K562 (cell line): ENCODE data around the gene NAIF1. TPM values are rescaled to one million over a fixed set of nuclear protein-coding genes. Genes with fewer than 3 reads are reported as not detected.

Experiments
- ATF3 ChIP-seq, 2 experiments: fragments of 450-650 bp in 1 of 2; sonication (generic) in 1 of 2; formaldehyde crosslinking in 1 of 2; IDR thresholded peaks in 1 of 2; conservative IDR thresholded peaks in 1 of 2; 2 replicates each; pipeline versions ENCODE4 v1.6.1 to v1.8.1; 2016 to 2023; ENCODE audit warnings: mild to moderate bottlenecking in 2 of 2, moderate library complexity in 2 of 2, inconsistent platforms in 1 of 2, missing genetic modification reagents in 1 of 2
- CCNT2 ChIP-seq: IDR thresholded peaks from 2 replicates; pipeline ENCODE4 v1.6.1; 2011; ENCODE audit warnings: borderline replicate concordance, low read depth, mild to moderate bottlenecking, moderate library complexity, mixed read lengths, low read length; ENCODE audit not compliant: insufficient read length; ENCODE audit errors: extremely low read depth
- CHD1 ChIP-seq: fragments of 200-600 bp; sonication (generic); IDR thresholded peaks from one replicate; pipeline ENCODE4 v1.6.1; 2012; ENCODE audit warnings: mild to moderate bottlenecking, moderate library complexity, low read length, inconsistent platforms
- CREM ChIP-seq: IDR thresholded peaks from 2 replicates; pipeline ENCODE4 v1.6.1; 2014; ENCODE audit warnings: antibody characterized with exemption, low read depth
- CUX1 ChIP-seq: fragments of 200-800 bp; sonication (Bioruptor generic); IDR thresholded peaks from 2 replicates; pipeline ENCODE4 v1.6.1; 2016; ENCODE audit warnings: missing genetic modification characterization, missing compliant biosample characterization
- ERF ChIP-seq: fragments of 450-650 bp; formaldehyde crosslinking; IDR thresholded peaks from 2 replicates; pipeline ENCODE4 v1.4.0; 2020; ENCODE audit warnings: mild to moderate bottlenecking, mixed read lengths
- FOSL1 ChIP-seq: fragments of 200-800 bp; sonication (Bioruptor generic); conservative IDR thresholded peaks from 2 replicates; pipeline ENCODE4 v1.6.1; 2016; ENCODE audit warnings: missing genetic modification characterization, missing compliant biosample characterization
- HDAC2 ChIP-seq: fragments of 450-650 bp; IDR thresholded peaks from 2 replicates; pipeline ENCODE4 v1.6.1; 2016; ENCODE audit warnings: mild to moderate bottlenecking
- JUND ChIP-seq, 2 experiments: IDR thresholded peaks; 2 replicates in 1 of 2; 3 replicates in 1 of 2; pipeline ENCODE4 v1.6.1; 2011; ENCODE audit warnings: borderline replicate concordance in 2 of 2, low read depth in 2 of 2, low read length in 2 of 2, improper control_type of control experiment in 1 of 2, missing biosample characterization in 1 of 2, missing genetic modification characterization in 1 of 2, missing genetic modification reagents in 1 of 2
- TOE1 ChIP-seq, 2 experiments: fragments of 450-650 bp in 1 of 2; sonication (generic) in 1 of 2; formaldehyde crosslinking in 1 of 2; IDR thresholded peaks; 2 replicates each; pipeline versions ENCODE4 v1.7.1 to v1.8.0; 2016 to 2022; ENCODE audit warnings: borderline replicate concordance in 2 of 2, mild to moderate bottlenecking in 2 of 2, antibody characterized with exemption in 1 of 2, inconsistent platforms in 1 of 2, low read depth in 1 of 2, missing genetic modification reagents in 1 of 2, moderate library complexity in 1 of 2
- ZFP36 ChIP-seq: fragments of 150-350 bp; IDR thresholded peaks from 2 replicates; pipeline ENCODE4 v1.6.1; 2018; ENCODE audit warnings: low read length, low read depth; ENCODE audit not compliant: partially characterized antibody
- ZNF184 ChIP-seq: sonication (generic); formaldehyde crosslinking; IDR thresholded peaks from 2 replicates; pipeline ENCODE4 v1.5.0; 2020; ENCODE audit warnings: missing genetic modification reagents
- ZNF584 ChIP-seq: fragments of 200-800 bp; sonication (Bioruptor generic); IDR thresholded peaks from 2 replicates; pipeline ENCODE4 v1.6.1; 2016; ENCODE audit warnings: low read depth, mild to moderate bottlenecking, missing genetic modification characterization, missing compliant biosample characterization
- ZSCAN32 ChIP-seq: fragments of 450-650 bp; formaldehyde crosslinking; IDR thresholded peaks from 2 replicates; pipeline ENCODE4 v1.4.0; 2020; ENCODE audit warnings: mild to moderate bottlenecking, moderate library complexity
- polyA plus RNA-seq, 8 experiments: library from polyadenylated mRNA; depleted of rRNA in 4 of 8; stranded (reverse) in 5 of 8; unstranded in 3 of 8; fragments of >200 nt; fragmentation: Nextera tagmentation in 2 of 8; fragmentation: Illumina TruSeq in 1 of 8; extraction: Ambion mirVana in 2 of 8; extraction: Trizol in 1 of 8; gene quantifications; 2 replicates each; pipeline versions ENCODE4 v1.2.1 to v1.2.3, GENCODE V29; 2011 to 2014; ENCODE audit warnings: inconsistent platforms in 1 of 8, missing spikeins in 1 of 8
- total RNA-seq, 7 experiments: library from RNA; depleted of rRNA in 6 of 7; stranded (reverse); fragments of >200 nt in 6 of 7; fragmentation: Illumina TruSeq in 2 of 7; extraction: Trizol in 2 of 7; gene quantifications; 2 replicates each; pipeline versions ENCODE4 v1.2.1 to v1.2.3, GENCODE V29; 2011 to 2021; ENCODE audit warnings: low replicate concordance in 1 of 7

NAIF1 gene
- total and polyA plus RNA-seq, 9 of the 15 experiments (the other 6 are each of a cell fraction or from before 2014, with no cell fraction given): 4.8 to 26.6 (median 17.2) TPM

- TF ChIP-seq FOSL1 (tag) (peak; percentile 47; the same call in 1 of the 2 replicates), CREM (no peak), ZNF584 (CRISPR knock-in tag) (no peak), ZSCAN32 (CRISPR knock-in tag) (no peak), ZFP36 (peak; percentile 81), ERF (CRISPR knock-in tag) (no peak), ZNF184 (CRISPR knock-in tag) (no peak), CUX1 (CRISPR knock-in tag) (no peak), TOE1 (IDR thresholded peaks at IDR 0.05; ENCODE audit: borderline replicate concordance) (no peak), TOE1 (CRISPR knock-in tag; IDR thresholded peaks at IDR 0.05; ENCODE audit: borderline replicate concordance, low read depth) (no peak), CHD1 (no peak), ATF3 (IDR thresholded peaks at IDR 0.05) (0 out of 2 replicates have a peak, but pooled peaks have one; percentile 40), ATF3 (CRISPR knock-in tag; conservative IDR thresholded peaks at IDR 0.05) (no peak), CCNT2 (no peak), JUND (IDR thresholded peaks at IDR 0.05; ENCODE audit: borderline replicate concordance, low read depth, low read length) (peak; percentile 43; the same call in 1 of the 2 replicates), JUND (tag; IDR thresholded peaks at IDR 0.05; ENCODE audit: borderline replicate concordance, low read depth, low read length) (no peak), HDAC2 (0 out of 2 replicates have a peak, but pooled peaks have one; percentile 1)
- TF ChIP-seq, all 486 proteins: peak for 6
These were observed 32.9 kb upstream of the NAIF1 start (continued) for GRCh38 chr9:128099932-128100491.
